Neural progenitor cell (in vitro differentiated cells): Measurements from ENCODE around the gene CDK5.

ENCODE experiments used
- EZH2 ChIP-seq: fragments of 200-600 bp; sonication (generic); IDR thresholded peaks from 2 replicates; pipeline ENCODE4 v1.6.1; 2017; ENCODE audit warnings: antibody characterized with exemption, mild to moderate bottlenecking, moderate library complexity
- TF ChIP-seq, protein P1 (sequence below): fragments of 200-600 bp; sonication (generic); IDR thresholded peaks from 2 replicates; pipeline ENCODE4 v1.5.1; 2017; ENCODE audit warnings: antibody characterized with exemption, mild to moderate bottlenecking

DNA sequence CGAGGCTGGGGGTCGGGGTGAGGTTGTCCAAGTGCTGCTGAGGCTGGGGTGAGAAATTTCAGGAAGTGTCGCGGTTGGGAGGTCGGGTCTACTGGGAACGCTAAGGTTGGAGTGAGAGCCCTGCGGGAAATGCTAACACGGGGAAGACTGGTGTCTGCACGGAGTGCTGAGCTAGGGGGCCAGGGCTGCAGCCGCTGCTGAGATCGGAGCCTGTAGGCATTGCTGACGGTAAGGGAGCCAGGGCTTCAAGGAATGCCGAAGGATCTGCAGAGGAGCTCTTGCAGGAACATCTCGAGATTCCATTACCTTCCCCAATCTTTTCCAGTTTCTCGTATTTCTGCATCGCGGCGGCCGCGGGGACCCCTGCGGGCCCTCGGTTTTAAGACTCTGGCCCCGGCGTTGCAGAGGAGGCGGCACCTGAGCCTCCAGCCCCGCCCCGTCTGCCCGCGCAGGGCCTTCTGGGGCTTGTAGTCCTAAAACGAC is at the start of gene CDK5:
- TF ChIP-seq, protein P1, sequence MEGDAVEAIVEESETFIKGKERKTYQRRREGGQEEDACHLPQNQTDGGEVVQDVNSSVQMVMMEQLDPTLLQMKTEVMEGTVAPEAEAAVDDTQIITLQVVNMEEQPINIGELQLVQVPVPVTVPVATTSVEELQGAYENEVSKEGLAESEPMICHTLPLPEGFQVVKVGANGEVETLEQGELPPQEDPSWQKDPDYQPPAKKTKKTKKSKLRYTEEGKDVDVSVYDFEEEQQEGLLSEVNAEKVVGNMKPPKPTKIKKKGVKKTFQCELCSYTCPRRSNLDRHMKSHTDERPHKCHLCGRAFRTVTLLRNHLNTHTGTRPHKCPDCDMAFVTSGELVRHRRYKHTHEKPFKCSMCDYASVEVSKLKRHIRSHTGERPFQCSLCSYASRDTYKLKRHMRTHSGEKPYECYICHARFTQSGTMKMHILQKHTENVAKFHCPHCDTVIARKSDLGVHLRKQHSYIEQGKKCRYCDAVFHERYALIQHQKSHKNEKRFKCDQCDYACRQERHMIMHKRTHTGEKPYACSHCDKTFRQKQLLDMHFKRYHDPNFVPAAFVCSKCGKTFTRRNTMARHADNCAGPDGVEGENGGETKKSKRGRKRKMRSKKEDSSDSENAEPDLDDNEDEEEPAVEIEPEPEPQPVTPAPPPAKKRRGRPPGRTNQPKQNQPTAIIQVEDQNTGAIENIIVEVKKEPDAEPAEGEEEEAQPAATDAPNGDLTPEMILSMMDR: no peak
- TF ChIP-seq EZH2: no peak
